Measurements from ENCODE around the gene KREMEN1. TPM values are rescaled to one million over a fixed set of nuclear protein-coding genes. Genes with fewer than 3 reads are reported as not detected.

The KREMEN1 gene
- total and polyA plus RNA-seq, 2 donors (not counting 1 experiment from before 2014, with no cell fraction given) = 0.01 TPM; not detected in 1

- H3K27ac ChIP-seq (ENCODE audit: low read length in 2 of 2) = no peak overlapping the region
- no peaks in the 10 kb centered on the region for H3K9me3 ChIP-seq (ENCODE audit: control extremely low read depth in 1 of 3, control insufficient read depth in 2 of 3, insufficient read depth in 1 of 3, low read length in 2 of 3)
- H3K9me3 Mint-ChIP-seq (ENCODE audit: insufficient read depth) = no peaks in the 10 kb centered on the region
- H3K36me3 ChIP-seq (replicated peaks in 1 of 2; ENCODE audit: control extremely low read depth in 1 of 2, control insufficient read depth in 1 of 2, extremely low read depth in 1 of 2, insufficient read depth in 2 of 2, low read length in 1 of 2) = no peaks in the 10 kb centered on the region
- no peaks in the 10 kb centered on the region for H4K20me1 ChIP-seq (ENCODE audit: control insufficient read depth, insufficient read depth, low read length, poor library complexity, severe bottlenecking)
- ATAC-seq (ENCODE audit: low read depth) (no peak), DNase-seq (no peak)
- no peaks in the 10 kb centered on the region for H3K4me1 ChIP-seq (ENCODE audit: control insufficient read depth in 2 of 2, insufficient read depth in 2 of 2, low read length in 2 of 2)
- H3K27me3 ChIP-seq (replicated peaks in 1 of 4; ENCODE audit: control extremely low read depth in 1 of 4, control insufficient read depth in 3 of 4, insufficient read depth in 4 of 4, low read length in 3 of 4) = no peaks in the 10 kb centered on the region
- ChIA-PET POLR2A (no interaction called here), CTCF (no interaction called here)
- H3K27ac Mint-ChIP-seq = no peak overlapping the region
- 95% methylated on average over 24 of the region's 24 CpGs for WGBS (ENCODE audit: insufficient coverage)
- H2AFZ ChIP-seq (ENCODE audit: insufficient read depth, low read depth, low read length, poor library complexity, severe bottlenecking) = no peak overlapping the region
- H3K4me3 Mint-ChIP-seq = no peak overlapping the region
- H3K4me3 ChIP-seq (ENCODE audit: control extremely low read depth in 1 of 5, extremely low read depth in 1 of 5, insufficient read depth in 1 of 5, low read depth in 2 of 5, low read length in 4 of 5) = no peak overlapping the region
- no peaks in the 10 kb centered on the region for H3K79me2 ChIP-seq (ENCODE audit: control insufficient read depth, insufficient read depth, low read length)
- no peak overlapping the region for H3K4me2 ChIP-seq (replicated peaks; ENCODE audit: low read depth, low read length, poor library complexity, severe bottlenecking)
- H3K9ac ChIP-seq (ENCODE audit: low read length) = no peak overlapping the region
- peaks cover under 1% of the 10 kb centered on the region for H3K27me3 Mint-ChIP-seq
- no peaks in the 10 kb centered on the region for H3K4me1 Mint-ChIP-seq
- intact Hi-C loops (cut with micrococcal nuclease) = no loop called here
- TF ChIP-seq CTCF (IDR thresholded peaks at IDR 0.05) (no peak), EZH2 (IDR thresholded peaks at IDR 0.05; ENCODE audit: borderline replicate concordance, insufficient read depth, low read depth, low read length, poor library complexity, severe bottlenecking) (no peak)
These were observed 22.4 kb upstream of the KREMEN1 start for GRCh38 chr22:29050457-29050856.

- CTCF ChIA-PET = interaction anchor here (0.5 to 0.7 kb wide), 2 partner anchors 1032 to 1347 kb away, joined by 3 to 5 read pairs; no protein-coding TSS in a partner anchor
- 97% methylated on average over 8 of the region's 8 CpGs for WGBS (ENCODE audit: insufficient coverage)
These were observed 19.7 kb upstream of the KREMEN1 start for GRCh38 chr22:29053048-29053702.

More at GRCh38 chr22:29053048-29053702, 19.7 kb upstream of the KREMEN1 start:
- H3K79me2 ChIP-seq (ENCODE audit: control insufficient read depth, insufficient read depth, low read length) = no peaks in the 10 kb centered on the region
- H2AFZ ChIP-seq (ENCODE audit: insufficient read depth, low read depth, low read length, poor library complexity, severe bottlenecking) = no peak overlapping the region
- Mint-ChIP-seq H3K27ac (no peak overlapping the region), H3K4me1 (no peaks in the 10 kb centered on the region), H3K27me3 (peaks cover 10% of the 10 kb centered on the region), H3K9me3 (ENCODE audit: insufficient read depth) (no peaks in the 10 kb centered on the region), H3K4me3 (no peak overlapping the region)
- H3K9ac ChIP-seq (ENCODE audit: low read length) = no peak overlapping the region
- no peak overlapping the region for H3K4me2 ChIP-seq (replicated peaks; ENCODE audit: low read depth, low read length, poor library complexity, severe bottlenecking)
- H3K9me3 ChIP-seq (ENCODE audit: control extremely low read depth in 1 of 3, control insufficient read depth in 2 of 3, insufficient read depth in 1 of 3, low read length in 2 of 3) = no peaks in the 10 kb centered on the region
- no peak for ATAC-seq (ENCODE audit: low read depth)
- H3K36me3 ChIP-seq (replicated peaks in 1 of 2; ENCODE audit: control extremely low read depth in 1 of 2, control insufficient read depth in 1 of 2, extremely low read depth in 1 of 2, insufficient read depth in 2 of 2, low read length in 1 of 2) = no peaks in the 10 kb centered on the region
- POLR2A ChIA-PET = no interaction called here
- H3K27ac ChIP-seq (ENCODE audit: low read length in 2 of 2) = no peak overlapping the region
- no peaks in the 10 kb centered on the region for H3K4me1 ChIP-seq (ENCODE audit: control insufficient read depth in 2 of 2, insufficient read depth in 2 of 2, low read length in 2 of 2)
- intact Hi-C loops (cut with micrococcal nuclease) = no loop called here
- peaks cover 0 to 2% (median 0%) of the 10 kb centered on the region in 4 experiments for H3K27me3 ChIP-seq (replicated peaks in 1 of 4; ENCODE audit: control extremely low read depth in 1 of 4, control insufficient read depth in 3 of 4, insufficient read depth in 4 of 4, low read length in 3 of 4)
- no peak for TF ChIP-seq CTCF (IDR thresholded peaks at IDR 0.05)
- TF ChIP-seq EZH2 (IDR thresholded peaks at IDR 0.05; ENCODE audit: borderline replicate concordance, insufficient read depth, low read depth, low read length, poor library complexity, severe bottlenecking) = no peak
- no peak overlapping the region for H3K4me3 ChIP-seq (ENCODE audit: control extremely low read depth in 1 of 5, extremely low read depth in 1 of 5, insufficient read depth in 1 of 5, low read depth in 2 of 5, low read length in 4 of 5)
- DNase-seq = no peak
- no peaks in the 10 kb centered on the region for H4K20me1 ChIP-seq (ENCODE audit: control insufficient read depth, insufficient read depth, low read length, poor library complexity, severe bottlenecking)
